GM12878 (cell line): ENCODE data around the gene NPTX1. TPM values are rescaled to one million over a fixed set of nuclear protein-coding genes. Genes with fewer than 3 reads are reported as not detected.

Experiments
- ATAC-seq: fragments of 200-7000 bp; cut with Tn5 transposase; 3 replicates; pipeline ENCODE4 v1.9.1; 2020; ENCODE audit warnings: mild to moderate bottlenecking, moderate library complexity
- BruUV-seq: library from RNA; stranded (reverse); fragments of 400-500 nt; replicated peaks from 2 replicates; lab custom pipeline; 2021; lab: Mats Ljungman, UMichigan
- CTCF ChIA-PET: fragments of 300-600 bp; sonication (Branson Sonifier 250); formaldehyde crosslinking; extraction: SDS; loops from one replicate; lab custom pipeline; 2021; ENCODE audit warnings: inconsistent platforms; lab: Yijun Ruan, JAX
- POLR2A ChIA-PET: fragments of 350-600 bp; formaldehyde crosslinking; extraction: SDS; loops from one replicate; lab custom pipeline; 2021; ENCODE audit warnings: inconsistent platforms; lab: Charles Lee
- RAD21 ChIA-PET: fragments of 300-600 bp; sonication (Branson Sonifier 250); formaldehyde crosslinking; loops from one replicate; lab custom pipeline; 2023; ENCODE audit warnings: antibody characterized with exemption; ENCODE audit not compliant: unreplicated experiment; lab: Charles Lee
- SMC1A ChIA-PET: fragments of 300-600 bp; sonication (Branson Sonifier 250); formaldehyde crosslinking; loops from one replicate; lab custom pipeline; 2023; ENCODE audit not compliant: unreplicated experiment, uncharacterized antibody; lab: Charles Lee
- DNase-seq: peaks from one replicate; pipeline ENCODE4 v3.0.0-alpha.2; 2011; ENCODE audit warnings: low read depth, low spot score
- FAIRE-seq: peaks from 3 replicates; lab custom pipeline; 2011; peaks lifted over from hg19 to GRCh38; lab: Jason Lieb, UNC
- H2AFZ ChIP-seq: 2 replicates; pipeline ENCODE4 v1.6.0; 2011; ENCODE audit warnings: low read depth, low read length, control low read depth; ENCODE audit not compliant: control insufficient read depth
- H3K27ac ChIP-seq: 2 replicates; pipeline ENCODE4 v1.5.1; 2011; ENCODE audit warnings: control low read depth; ENCODE audit not compliant: control insufficient read depth, insufficient read depth
- H3K27me3 ChIP-seq, 2 experiments: replicated peaks in 1 of 2; 2 replicates each; pipeline versions ENCODE4 v1.6.0 to v1.6.1; 2011; ENCODE audit warnings: low read length in 1 of 2; ENCODE audit not compliant: control insufficient read depth in 2 of 2, insufficient read depth in 2 of 2
- H3K36me3 ChIP-seq, 2 experiments: 2 replicates each; pipeline ENCODE4 v1.5.1; 2011; ENCODE audit warnings: low read length in 1 of 2; ENCODE audit not compliant: control insufficient read depth in 2 of 2, insufficient read depth in 2 of 2
- H3K4me1 ChIP-seq: 2 replicates; pipeline ENCODE4 v1.6.1; 2011; ENCODE audit warnings: mild to moderate bottlenecking, low read length, moderate library complexity, mixed read lengths; ENCODE audit not compliant: control insufficient read depth, insufficient read depth
- H3K4me2 ChIP-seq: 2 replicates; pipeline ENCODE4 v1.6.0; 2011; ENCODE audit warnings: control low read depth; ENCODE audit not compliant: control insufficient read depth, insufficient read depth
- H3K4me3 ChIP-seq: fragments of 200-600 bp; sonication (generic); 2 replicates; pipeline ENCODE4 v1.5.1; 2016
- H3K79me2 ChIP-seq: 2 replicates; pipeline ENCODE4 v1.6.0; 2011; ENCODE audit warnings: low read length; ENCODE audit not compliant: control insufficient read depth, insufficient read depth
- H3K9ac ChIP-seq: 2 replicates; pipeline ENCODE4 v1.8.0; 2011; ENCODE audit warnings: low read length, control low read depth, mixed read lengths; ENCODE audit not compliant: control insufficient read depth, insufficient read depth
- H3K9me3 ChIP-seq: replicated peaks from 3 replicates; pipeline ENCODE4 v1.5.1; 2011; ENCODE audit warnings: mild to moderate bottlenecking, low read length; ENCODE audit not compliant: control insufficient read depth, insufficient read depth
- H4K20me1 ChIP-seq: 2 replicates; pipeline ENCODE4 v1.6.0; 2011; ENCODE audit not compliant: control insufficient read depth, insufficient read depth
- BHLHE40 ChIP-seq, 2 experiments: fragments of 450-650 bp in 1 of 2; IDR thresholded peaks; 2 replicates each; pipeline ENCODE4 v1.6.1; 2011 to 2017; ENCODE audit warnings: low read depth in 2 of 2, borderline replicate concordance in 1 of 2, improper control_type of control experiment in 1 of 2, low read length in 1 of 2, mild to moderate bottlenecking in 1 of 2
- CBFB ChIP-seq: IDR thresholded peaks from 2 replicates; pipeline ENCODE4 v1.6.1; 2016; ENCODE audit warnings: antibody characterized with exemption, low read depth
- CBX3 ChIP-seq: fragments of 200-600 bp; sonication (generic); IDR thresholded peaks from 2 replicates; pipeline ENCODE4 v1.6.1; 2016; ENCODE audit warnings: low read depth, borderline replicate concordance
- DPF2 ChIP-seq: fragments of 450-650 bp; IDR thresholded peaks from 2 replicates; pipeline ENCODE4 v1.6.1; 2017; ENCODE audit warnings: mild to moderate bottlenecking
- EGR1 ChIP-seq, 2 experiments: IDR thresholded peaks; 1 replicate in 1 of 2; 2 replicates in 1 of 2; pipeline ENCODE4 v1.6.1; 2011 to 2012; ENCODE audit warnings: low read depth in 2 of 2, low read length in 2 of 2, borderline replicate concordance in 1 of 2, mild to moderate bottlenecking in 1 of 2, moderate library complexity in 1 of 2
- HDAC2 ChIP-seq: fragments of 200-600 bp; sonication (generic); IDR thresholded peaks from 2 replicates; pipeline ENCODE4 v1.6.1; 2017
- JUNB ChIP-seq: IDR thresholded peaks from 2 replicates; pipeline ENCODE4 v1.6.1; 2016; ENCODE audit warnings: antibody characterized with exemption, mild to moderate bottlenecking
- MXI1 ChIP-seq: fragments of 150-350 bp; IDR thresholded peaks from 2 replicates; pipeline ENCODE4 v1.6.1; 2011; ENCODE audit warnings: low read depth, mild to moderate bottlenecking, inconsistent platforms, low read length, improper control_type of control experiment
- NFYB ChIP-seq: IDR thresholded peaks from 2 replicates; pipeline ENCODE4 v1.6.1; 2011; ENCODE audit warnings: low read depth, mild to moderate bottlenecking, low read length, improper control_type of control experiment, moderate library complexity; ENCODE audit not compliant: insufficient read depth
- NR2C1 ChIP-seq: fragments of 450-650 bp; IDR thresholded peaks from 2 replicates; pipeline ENCODE4 v1.6.1; 2017; ENCODE audit warnings: antibody characterized with exemption, mild to moderate bottlenecking, moderate library complexity
- PAX8 ChIP-seq: fragments of 450-650 bp; IDR thresholded peaks from 2 replicates; pipeline ENCODE4 v1.6.1; 2017; ENCODE audit warnings: mild to moderate bottlenecking, moderate library complexity
- PRDM15 ChIP-seq: fragments of 450-650 bp; formaldehyde crosslinking; IDR thresholded peaks from 2 replicates; pipeline ENCODE4 v1.4.0; 2020; ENCODE audit warnings: mild to moderate bottlenecking, moderate library complexity
- RB1 ChIP-seq: fragments of 450-650 bp; formaldehyde crosslinking; IDR thresholded peaks from 2 replicates; pipeline ENCODE4 v1.6.1; 2017; ENCODE audit warnings: mild to moderate bottlenecking, borderline replicate concordance
- SRF ChIP-seq, 2 experiments: IDR thresholded peaks; 2 replicates each; pipeline ENCODE4 v1.6.1; 2011; ENCODE audit warnings: low read depth in 2 of 2, low read length in 2 of 2, mild to moderate bottlenecking in 1 of 2, moderate library complexity in 1 of 2
- ZNF592 ChIP-seq: fragments of 450-650 bp; IDR thresholded peaks from 2 replicates; pipeline ENCODE4 v1.6.1; 2017; ENCODE audit warnings: mild to moderate bottlenecking, moderate library complexity
- WGBS: methylation state at CpG from one replicate; pipeline ENCODE4 v1.1.6; 2016; ENCODE audit warnings: low lambda C conversion rate; ENCODE audit not compliant: insufficient replicate concordance, insufficient coverage; ENCODE audit errors: missing lambda C conversion rate; 5-methylcytosine and 5-hydroxymethylcytosine counted together
- in situ Hi-C: fragments of 300-500 bp; cut with MboI; formaldehyde crosslinking; loops from 9 replicates; pipeline ENCODE4 v1.14.3; 2018; ENCODE audit warnings: mixed read lengths
- intact Hi-C: fragments of 100-400 bp; cut with micrococcal nuclease; formaldehyde crosslinking; loops from one replicate; pipeline ENCODE4 v1.14.2; 2022; ENCODE audit not compliant: unreplicated experiment
- polyA plus RNA-seq, 11 experiments: library from polyadenylated mRNA; depleted of rRNA in 4 of 11; unstranded in 6 of 11; stranded (reverse) in 5 of 11; fragments of >200 nt; fragmentation: Nextera tagmentation in 4 of 11; fragmentation: Illumina TruSeq in 1 of 11; extraction: Ambion mirVana in 4 of 11; extraction: Trizol in 1 of 11; gene quantifications; 1 replicate in 1 of 11; 2 replicates in 10 of 11; pipeline versions ENCODE4 v1.2.1 to v1.2.3, GENCODE V29; 2011 to 2016; ENCODE audit warnings: inconsistent platforms in 2 of 11, missing spikeins in 2 of 11, low read depth in 1 of 11
- total RNA-seq, 4 experiments: library from RNA; depleted of rRNA in 3 of 4; stranded (reverse); fragments of >200 nt in 3 of 4; fragmentation: Illumina TruSeq in 1 of 4; extraction: Trizol in 1 of 4; gene quantifications; 2 replicates each; pipeline versions ENCODE4 v1.2.1 to v1.2.3, GENCODE V29; 2013 to 2021
- TF ChIP-seq, protein P1 (sequence below): IDR thresholded peaks from 2 replicates; pipeline ENCODE4 v1.6.1; 2012; ENCODE audit warnings: low read depth, low read length, improper control_type of control experiment

The NPTX1 gene
- total and polyA plus RNA-seq, 10 of the 15 experiments (the other 5 are each of a cell fraction or from before 2014, with no cell fraction given) = not detected

- TF ChIP-seq HDAC2 = no peak
- no peak for TF ChIP-seq RB1
Observed at GRCh38 chr17:80459234-80459633, 17.2 kb downstream of the NPTX1 start (continued).

DNA sequence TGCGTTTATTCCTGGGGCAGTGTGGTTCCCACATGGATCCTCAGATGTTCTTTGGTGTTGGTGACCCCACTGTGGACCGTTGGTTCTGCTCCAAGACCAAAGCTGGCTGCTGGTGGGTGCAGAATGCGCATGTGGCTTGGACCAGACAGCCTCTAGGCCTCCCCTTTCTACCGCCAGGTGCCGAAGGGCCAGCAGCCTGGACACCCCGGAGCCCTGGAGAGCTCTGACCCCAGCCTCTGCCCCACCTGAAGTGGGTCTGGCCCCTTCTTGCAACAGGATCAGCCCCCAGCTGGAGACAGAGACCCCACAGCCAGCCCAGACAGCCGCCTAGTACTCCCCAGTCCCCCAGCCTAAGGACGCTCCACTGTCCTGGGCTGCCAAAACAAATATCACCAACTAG lies 18.4 kb downstream of the NPTX1 start:
- ATAC-seq = no peak
- ChIA-PET RAD21 (no interaction called here), POLR2A (interaction anchor here (0.5 kb wide), 1 partner anchor 259 kb away, joined by 4 read pairs; no protein-coding TSS in a partner anchor), SMC1A (no interaction called here), CTCF (no interaction called here)
- Histone ChIP-seq H3K4me1 (peaks cover 8% of the 10 kb centered on the region), H3K4me3 (no peak overlapping the region), H2AFZ (no peak overlapping the region), H3K27me3 (peaks cover 0 to 3% of the 10 kb centered on the region in 2 experiments; a peak in 1 of 4 replicates), H3K9ac (no peak overlapping the region), H3K27ac (no peak overlapping the region), H3K4me2 (no peak overlapping the region), H4K20me1 (no peaks in the 10 kb centered on the region), H3K9me3 (no peaks in the 10 kb centered on the region), H3K79me2 (peaks cover 7% of the 10 kb centered on the region), H3K36me3 (no peaks in the 10 kb centered on the region)
- 52% methylated on average over 8 of the region's 8 CpGs for WGBS
- BruUV-seq = no TSS peak
- in situ Hi-C loops = no loop called here
- no peak for FAIRE-seq
- DNase-seq = no peak
- intact Hi-C loops = loop anchor here (10.0 kb wide), 1 partner anchor 117 kb away; no protein-coding TSS in a partner anchor
- TF ChIP-seq BHLHE40 (IDR thresholded peaks at IDR 0.05; ENCODE audit: borderline replicate concordance in 1 of 2, low read depth in 2 of 2, low read length in 1 of 2) = no peak
- no peak for TF ChIP-seq NFYB
- no peak for TF ChIP-seq EGR1 (IDR thresholded peaks at IDR 0.05; ENCODE audit: borderline replicate concordance in 1 of 2, low read depth in 2 of 2, low read length in 2 of 2)
- no peak for TF ChIP-seq MXI1
- no peak for TF ChIP-seq DPF2
- no peak for TF ChIP-seq NR2C1
- no peak for TF ChIP-seq SRF (IDR thresholded peaks at IDR 0.05; ENCODE audit: low read depth in 2 of 2, low read length in 2 of 2)
- TF ChIP-seq, protein P1, sequence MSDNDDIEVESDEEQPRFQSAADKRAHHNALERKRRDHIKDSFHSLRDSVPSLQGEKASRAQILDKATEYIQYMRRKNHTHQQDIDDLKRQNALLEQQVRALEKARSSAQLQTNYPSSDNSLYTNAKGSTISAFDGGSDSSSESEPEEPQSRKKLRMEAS = no peak
- no peak for TF ChIP-seq PRDM15 (CRISPR knock-in tag)
- no peak for TF ChIP-seq ZNF592
- no peak for TF ChIP-seq CBX3
- TF ChIP-seq JUNB = no peak
- no peak for TF ChIP-seq CBFB
- no peak for TF ChIP-seq PAX8
- no peak for TF ChIP-seq HDAC2
